ENCODE data around the gene CBARP. TPM values are rescaled to one million over a fixed set of nuclear protein-coding genes. Genes with fewer than 3 reads are reported as not detected.

Gene CBARP
- total and polyA plus RNA-seq, 2 of the 13 experiments (the other 11 are each of a cell fraction or from before 2014, with no cell fraction given) = 1.2 to 1.4 TPM

- TF ChIP-seq ZNF747 (CRISPR knock-in tag; IDR thresholded peaks at IDR 0.05; ENCODE audit: borderline replicate concordance) (peak; percentile 34; the same call in 1 of the 2 replicates), ZNF616 (CRISPR knock-in tag; IDR thresholded peaks at IDR 0.05; ENCODE audit: low read depth) (0 out of 2 replicates have a peak, but pooled peaks have one; percentile 37), ZMYM2 (CRISPR knock-in tag; IDR thresholded peaks at IDR 0.05) (no peak), SRF (IDR thresholded peaks at IDR 0.05; ENCODE audit: low read depth, low read length) (no peak), TIGD3 (CRISPR knock-in tag; IDR thresholded peaks at IDR 0.05; ENCODE audit: borderline replicate concordance) (no peak), ZBTB38 (CRISPR knock-in tag; IDR thresholded peaks at IDR 0.05) (peak; percentile 75), JUND (CRISPR knock-in tag; IDR thresholded peaks at IDR 0.05) (peak; percentile 9; the same call in 1 of the 2 replicates), THYN1 (CRISPR knock-in tag; IDR thresholded peaks at IDR 0.05; ENCODE audit: borderline replicate concordance, low read depth) (no peak), ZBTB37 (CRISPR knock-in tag; IDR thresholded peaks at IDR 0.05) (no peak), E2F5 (CRISPR knock-in tag; conservative IDR thresholded peaks at IDR 0.05) (peak; percentile 58; the same call in 1 of the 2 replicates), HOXD1 (CRISPR knock-in tag; IDR thresholded peaks at IDR 0.05) (no peak), ZNF878 (CRISPR knock-in tag; IDR thresholded peaks at IDR 0.05) (no peak), POGK (CRISPR knock-in tag; conservative IDR thresholded peaks at IDR 0.05) (0 out of 2 replicates have a peak, but pooled peaks have one; percentile 25), HOXA3 (CRISPR knock-in tag; IDR thresholded peaks at IDR 0.05) (peak; percentile 73), CREB1 (IDR thresholded peaks at IDR 0.05) (peak; percentile 94), CREB1 (CRISPR knock-in tag; IDR thresholded peaks at IDR 0.05) (peak; percentile 30; the same call in 1 of the 2 replicates), ZNF235 (CRISPR knock-in tag; IDR thresholded peaks at IDR 0.05; ENCODE audit: borderline replicate concordance) (peak; percentile 8; the same call in 1 of the 2 replicates), BCL3 (CRISPR knock-in tag; IDR thresholded peaks at IDR 0.05) (no peak), ATF3 (CRISPR knock-in tag; IDR thresholded peaks at IDR 0.05) (peak; percentile 52), ZBTB44 (CRISPR knock-in tag; IDR thresholded peaks at IDR 0.05) (no peak)
These were observed 23.1 kb upstream of the CBARP start (continued) for GRCh38 chr19:1260749-1261537.
